ENCODE results near the gene IZUMO2. TPM values are rescaled to one million over a fixed set of nuclear protein-coding genes. Genes with fewer than 3 reads are reported as not detected.

The IZUMO2 gene
- total RNA-seq, 1 donor from 2014 or later = not detected

- ChIA-PET CTCF (no interaction called here), POLR2A (no interaction called here)
- intact Hi-C loops (cut with micrococcal nuclease) = no loop called here
- Mint-ChIP-seq H3K36me3 (ENCODE audit: low read depth) (no peaks in the 10 kb centered on the region), H3K4me3 (no peak overlapping the region), H3K4me1 (peaks cover 2% of the 10 kb centered on the region), H3K9me3 (no peaks in the 10 kb centered on the region), H3K27ac (no peak overlapping the region), H3K27me3 (peaks cover 45% of the 10 kb centered on the region)
- TF ChIP-seq, protein P1, sequence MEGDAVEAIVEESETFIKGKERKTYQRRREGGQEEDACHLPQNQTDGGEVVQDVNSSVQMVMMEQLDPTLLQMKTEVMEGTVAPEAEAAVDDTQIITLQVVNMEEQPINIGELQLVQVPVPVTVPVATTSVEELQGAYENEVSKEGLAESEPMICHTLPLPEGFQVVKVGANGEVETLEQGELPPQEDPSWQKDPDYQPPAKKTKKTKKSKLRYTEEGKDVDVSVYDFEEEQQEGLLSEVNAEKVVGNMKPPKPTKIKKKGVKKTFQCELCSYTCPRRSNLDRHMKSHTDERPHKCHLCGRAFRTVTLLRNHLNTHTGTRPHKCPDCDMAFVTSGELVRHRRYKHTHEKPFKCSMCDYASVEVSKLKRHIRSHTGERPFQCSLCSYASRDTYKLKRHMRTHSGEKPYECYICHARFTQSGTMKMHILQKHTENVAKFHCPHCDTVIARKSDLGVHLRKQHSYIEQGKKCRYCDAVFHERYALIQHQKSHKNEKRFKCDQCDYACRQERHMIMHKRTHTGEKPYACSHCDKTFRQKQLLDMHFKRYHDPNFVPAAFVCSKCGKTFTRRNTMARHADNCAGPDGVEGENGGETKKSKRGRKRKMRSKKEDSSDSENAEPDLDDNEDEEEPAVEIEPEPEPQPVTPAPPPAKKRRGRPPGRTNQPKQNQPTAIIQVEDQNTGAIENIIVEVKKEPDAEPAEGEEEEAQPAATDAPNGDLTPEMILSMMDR (IDR thresholded peaks at IDR 0.05) = no peak
- DNase-seq (no peak), ATAC-seq (ENCODE audit: low read depth) (no peak)
These were observed 39.3 kb upstream of the IZUMO2 start for GRCh38 chr19:50202386-50202785.

DNA sequence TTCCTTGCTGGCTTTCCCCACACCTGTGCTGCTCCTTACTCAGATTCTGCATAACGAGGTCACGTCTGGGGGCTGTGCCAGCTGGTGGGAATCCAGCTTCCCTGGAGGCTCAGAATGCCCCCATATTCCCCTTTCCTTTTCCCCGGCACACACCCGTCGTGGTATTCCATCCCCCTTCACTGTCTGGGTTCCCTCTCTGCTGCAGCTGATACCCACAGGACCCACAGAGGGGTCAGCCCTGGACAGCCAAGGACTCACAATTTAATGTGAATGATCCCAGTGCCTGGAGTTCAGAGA, 36.1 kb upstream of the IZUMO2 start:
- ATAC-seq (ENCODE audit: low read depth) = no peak
- no peak overlapping the region for H3K27ac Mint-ChIP-seq
- ChIA-PET CTCF (no interaction called here), POLR2A (no interaction called here)
- no peak overlapping the region for H3K4me3 Mint-ChIP-seq
- intact Hi-C loops (cut with micrococcal nuclease) = no loop called here
- peaks cover 2% of the 10 kb centered on the region for H3K4me1 Mint-ChIP-seq
- H3K27me3 Mint-ChIP-seq = peaks cover 45% of the 10 kb centered on the region
- no peaks in the 10 kb centered on the region for H3K36me3 Mint-ChIP-seq (ENCODE audit: low read depth)
- no peaks in the 10 kb centered on the region for H3K9me3 Mint-ChIP-seq
- TF ChIP-seq, protein P1 (IDR thresholded peaks at IDR 0.05) = no peak
- DNase-seq = no peak

DNA sequence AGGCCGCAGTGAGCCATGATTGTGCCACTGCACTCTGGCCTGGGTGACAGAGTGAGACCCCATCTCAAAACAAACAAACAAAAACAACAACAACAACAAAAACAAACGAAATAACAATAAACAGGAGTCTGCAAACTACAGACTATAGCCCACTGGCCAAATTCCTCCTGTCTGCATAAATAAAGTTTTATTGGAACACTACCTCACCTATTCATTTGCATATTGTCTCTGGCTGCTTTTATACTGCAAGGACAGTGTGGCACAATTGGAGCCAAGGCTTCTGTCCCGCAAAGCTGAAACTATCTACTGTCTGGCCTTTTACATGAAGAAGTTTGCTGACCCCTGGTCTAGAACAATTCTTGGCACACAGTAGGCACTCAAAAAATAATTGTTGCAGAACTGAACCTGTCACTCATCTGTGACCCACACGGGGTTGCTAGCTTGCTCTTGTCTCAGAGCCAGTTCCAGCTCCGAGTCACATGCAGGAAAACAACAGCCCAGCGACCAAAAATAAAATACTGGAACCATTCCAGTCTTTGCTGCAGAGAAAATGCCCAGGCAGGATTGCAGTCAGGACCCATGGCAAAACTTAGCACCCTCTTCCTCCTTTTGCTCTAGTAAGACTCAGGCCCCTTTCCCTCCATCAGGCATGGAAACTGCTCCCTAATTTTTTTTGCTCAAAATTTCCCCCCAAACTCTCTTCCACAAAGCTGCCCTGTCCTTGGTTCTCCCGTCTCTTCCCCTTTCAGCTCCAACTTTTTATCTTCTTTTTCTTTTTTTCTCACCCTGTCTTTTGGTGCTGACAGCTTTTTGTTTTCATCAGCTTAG, 35.6 kb upstream of the IZUMO2 start:
- intact Hi-C loops (cut with micrococcal nuclease) = no loop called here
- Mint-ChIP-seq H3K9me3 (no peaks in the 10 kb centered on the region), H3K27ac (no peak overlapping the region), H3K27me3 (peaks cover 42% of the 10 kb centered on the region), H3K4me3 (no peak overlapping the region), H3K4me1 (no peaks in the 10 kb centered on the region), H3K36me3 (ENCODE audit: low read depth) (no peaks in the 10 kb centered on the region)
- TF ChIP-seq, protein P1 (IDR thresholded peaks at IDR 0.05) = no peak
- no peak for ATAC-seq (ENCODE audit: low read depth)
- POLR2A ChIA-PET = interaction anchor here (0.6 kb wide), 1 partner anchor 13 kb away, joined by 16 read pairs; no protein-coding TSS in a partner anchor
- DNase-seq = no peak
- CTCF ChIA-PET = no interaction called here

DNA sequence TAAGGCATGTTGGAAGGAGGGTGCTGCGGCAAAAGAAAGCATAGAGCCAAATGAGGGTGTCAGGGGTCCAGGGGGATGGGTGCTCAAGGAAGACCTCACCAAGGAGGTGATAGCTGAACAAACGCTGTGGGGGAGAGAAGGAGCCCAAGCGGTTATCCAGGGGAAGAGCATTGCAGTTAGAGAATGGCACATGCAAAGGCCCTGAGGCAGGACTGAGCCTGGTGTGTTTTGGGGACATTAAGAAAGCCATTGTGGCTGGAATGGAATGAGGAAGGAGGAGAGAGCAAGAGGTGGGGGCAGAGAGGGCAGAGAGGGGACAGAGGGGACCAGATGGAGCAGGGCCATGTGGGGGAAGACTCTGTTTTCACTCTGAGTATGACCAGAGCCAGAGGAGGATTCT, 34.3 kb upstream of the IZUMO2 start:
- Mint-ChIP-seq H3K9me3 (no peaks in the 10 kb centered on the region), H3K36me3 (ENCODE audit: low read depth) (no peaks in the 10 kb centered on the region), H3K4me3 (no peak overlapping the region), H3K27ac (no peak overlapping the region), H3K27me3 (peaks cover 43% of the 10 kb centered on the region), H3K4me1 (no peaks in the 10 kb centered on the region)
- TF ChIP-seq, protein P1 (IDR thresholded peaks at IDR 0.05) = no peak
- intact Hi-C loops (cut with micrococcal nuclease) = no loop called here
- no peak for ATAC-seq (ENCODE audit: low read depth)
- no peak for DNase-seq
- POLR2A ChIA-PET = no interaction called here
- CTCF ChIA-PET = no interaction called here

DNA sequence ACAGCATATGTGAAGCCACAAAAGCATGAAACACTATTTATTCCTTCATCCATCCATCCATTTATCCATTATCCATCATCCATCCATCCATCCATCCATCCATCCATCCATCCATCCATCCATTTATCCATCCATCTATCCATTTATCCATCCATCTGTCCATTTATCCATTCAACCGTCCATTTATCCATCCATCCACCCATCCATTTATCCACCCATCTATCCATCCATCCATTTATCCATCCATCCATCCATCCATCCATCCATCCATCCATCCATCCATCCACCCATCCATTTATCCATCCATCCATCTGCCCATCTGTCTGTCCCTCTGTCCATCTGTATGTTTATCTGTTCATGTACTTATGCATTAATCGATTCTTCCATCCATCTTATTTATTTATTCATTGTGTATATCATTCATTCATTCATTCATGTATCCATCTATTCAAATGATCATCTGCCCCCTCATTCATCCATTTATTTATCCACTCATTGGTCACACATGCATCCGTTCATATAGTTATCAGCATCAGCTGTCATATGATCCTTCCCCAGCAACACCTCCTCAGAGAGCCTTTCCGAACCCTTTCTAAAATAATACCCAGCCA, 33.3 kb upstream of the IZUMO2 start:
- ATAC-seq (ENCODE audit: low read depth) (no peak), DNase-seq (no peak)
- ChIA-PET POLR2A (no interaction called here), CTCF (no interaction called here)
- intact Hi-C loops (cut with micrococcal nuclease) = no loop called here
- Mint-ChIP-seq H3K4me1 (no peaks in the 10 kb centered on the region), H3K9me3 (no peaks in the 10 kb centered on the region), H3K27ac (no peak overlapping the region), H3K27me3 (peaks cover 39% of the 10 kb centered on the region), H3K36me3 (ENCODE audit: low read depth) (no peaks in the 10 kb centered on the region), H3K4me3 (no peak overlapping the region)
- TF ChIP-seq, protein P1 (IDR thresholded peaks at IDR 0.05) = no peak

All from activated B cell treated with CpG ODN at 0.5 μM for 24 hours (primary cell).